Measurements from ENCODE around the gene C16orf96.

DNA sequence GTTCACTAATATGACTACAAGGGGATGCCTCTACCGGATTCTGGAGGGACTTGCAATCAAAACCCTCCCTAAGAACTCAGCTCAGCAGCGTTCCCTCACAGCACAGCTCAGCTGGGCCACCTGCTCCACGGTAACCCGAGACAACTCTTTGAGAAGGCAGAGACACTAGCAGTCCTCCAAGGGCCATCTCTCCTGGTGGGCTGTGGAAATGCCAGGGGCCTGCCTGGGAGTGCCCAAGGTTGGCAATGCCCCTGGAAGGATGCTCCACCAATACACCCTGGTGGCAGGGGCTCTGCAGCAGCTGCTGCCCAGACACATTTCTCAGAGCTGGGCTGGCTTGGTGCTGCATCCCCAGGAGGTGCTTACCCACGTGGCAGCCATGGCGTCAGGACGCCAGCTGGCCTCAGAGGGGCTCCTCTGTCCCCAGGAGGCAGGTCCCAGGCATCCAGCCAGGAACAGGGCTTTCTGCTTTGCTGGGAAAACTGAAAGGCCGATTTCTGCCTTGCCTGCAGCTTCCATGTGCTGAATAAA lies 34.0 kb upstream of the C16orf96 start:
- TF ChIP-seq, protein P1, sequence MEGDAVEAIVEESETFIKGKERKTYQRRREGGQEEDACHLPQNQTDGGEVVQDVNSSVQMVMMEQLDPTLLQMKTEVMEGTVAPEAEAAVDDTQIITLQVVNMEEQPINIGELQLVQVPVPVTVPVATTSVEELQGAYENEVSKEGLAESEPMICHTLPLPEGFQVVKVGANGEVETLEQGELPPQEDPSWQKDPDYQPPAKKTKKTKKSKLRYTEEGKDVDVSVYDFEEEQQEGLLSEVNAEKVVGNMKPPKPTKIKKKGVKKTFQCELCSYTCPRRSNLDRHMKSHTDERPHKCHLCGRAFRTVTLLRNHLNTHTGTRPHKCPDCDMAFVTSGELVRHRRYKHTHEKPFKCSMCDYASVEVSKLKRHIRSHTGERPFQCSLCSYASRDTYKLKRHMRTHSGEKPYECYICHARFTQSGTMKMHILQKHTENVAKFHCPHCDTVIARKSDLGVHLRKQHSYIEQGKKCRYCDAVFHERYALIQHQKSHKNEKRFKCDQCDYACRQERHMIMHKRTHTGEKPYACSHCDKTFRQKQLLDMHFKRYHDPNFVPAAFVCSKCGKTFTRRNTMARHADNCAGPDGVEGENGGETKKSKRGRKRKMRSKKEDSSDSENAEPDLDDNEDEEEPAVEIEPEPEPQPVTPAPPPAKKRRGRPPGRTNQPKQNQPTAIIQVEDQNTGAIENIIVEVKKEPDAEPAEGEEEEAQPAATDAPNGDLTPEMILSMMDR (IDR thresholded peaks at IDR 0.05): no peak
- TF ChIP-seq POLR2A (IDR thresholded peaks at IDR 0.05): no peak

All from body of pancreas (tissue), 4 donors.